HG02571 (cell line): ENCODE measurements around the gene PHF2.
A peak's percentile ranks its signal among the peaks of the same experiment; 100 is the strongest.

ENCODE experiments used
- ATAC-seq: cut with Tn5 transposase; IDR thresholded peaks from one replicate; pipeline ENCODE4 v1.9.1; 2021; ENCODE audit warnings: mild to moderate bottlenecking, moderate library complexity; ENCODE audit not compliant: unreplicated experiment

The PHF2 gene

GRCh38 chr9:93599571-93600403, 23.4 kb downstream of the PHF2 start:
- ATAC-seq, result no peak

- ATAC-seq, result no peak
Observed at GRCh38 chr9:93600504-93600903, 24.1 kb downstream of the PHF2 start.

GRCh38 chr9:93601063-93601462, 24.7 kb downstream of the PHF2 start:
- no peak for ATAC-seq

GRCh38 chr9:93601666-93602065, 25.3 kb downstream of the PHF2 start:
- ATAC-seq, result no peak

- no peak for ATAC-seq
Observed at GRCh38 chr9:93603011-93603410, 26.6 kb downstream of the PHF2 start.

GRCh38 chr9:93603906-93604326, 27.5 kb downstream of the PHF2 start:
- no peak for ATAC-seq

GRCh38 chr9:93606187-93606586, 29.8 kb downstream of the PHF2 start:
- no peak for ATAC-seq

- no peak for ATAC-seq
Observed at GRCh38 chr9:93610206-93610605, 33.8 kb downstream of the PHF2 start.

GRCh38 chr9:93612052-93612795, 35.8 kb downstream of the PHF2 start:
- no peak for ATAC-seq

GRCh38 chr9:93612796-93613154, 36.4 kb downstream of the PHF2 start:
- peak; percentile 86 for ATAC-seq

GRCh38 chr9:93613174-93613573, 36.8 kb downstream of the PHF2 start:
- no peak for ATAC-seq

GRCh38 chr9:93613791-93614190, 37.4 kb downstream of the PHF2 start:
- no peak for ATAC-seq

- no peak for ATAC-seq
Observed at GRCh38 chr9:93614830-93615468, 38.6 kb downstream of the PHF2 start.

- no peak for ATAC-seq
Observed at GRCh38 chr9:93616044-93616443, 39.7 kb downstream of the PHF2 start.

- ATAC-seq, result no peak
Observed at GRCh38 chr9:93617273-93617672, 40.9 kb downstream of the PHF2 start.

- no peak for ATAC-seq
Observed at GRCh38 chr9:93619272-93619775, 42.9 kb downstream of the PHF2 start.

GRCh38 chr9:93620041-93620506, 43.7 kb downstream of the PHF2 start:
- no peak for ATAC-seq

- ATAC-seq, result no peak
Observed at GRCh38 chr9:93620881-93621820, 44.8 kb downstream of the PHF2 start.

- no peak for ATAC-seq
Observed at GRCh38 chr9:93621922-93622321, 45.5 kb downstream of the PHF2 start.

GRCh38 chr9:93622691-93623090, 46.3 kb downstream of the PHF2 start:
- no peak for ATAC-seq
